ENCODE results near the gene BOD1. TPM values are rescaled to one million over a fixed set of nuclear protein-coding genes. Genes with fewer than 3 reads are reported as not detected.

BOD1 gene
- total and polyA plus RNA-seq, 7 donors = 57.0 to 295 (median 120) TPM

- Histone ChIP-seq H3K27me3 (ENCODE audit: insufficient read depth in 3 of 3, low read length in 2 of 3) (no peaks in the 10 kb centered on the region), H3K27ac (no peak overlapping the region), H3K4me3 (peak overlapping the region; percentile 45), H3K36me3 (ENCODE audit: insufficient read depth in 1 of 2, low read depth in 1 of 2) (no peaks in the 10 kb centered on the region), H3K9me3 (peaks cover 5% of the 10 kb centered on the region), H3K4me1 (no peaks in the 10 kb centered on the region)
- WGBS, 3 donors = 29 to 31% (median 30%) methylated on average over 33 to 35 of the region's 35 CpGs
- DNase-seq (peak; percentile 73 to 90), ATAC-seq (peak; percentile 94 to 99 (median 97))
- TF ChIP-seq CTCF (IDR thresholded peaks at IDR 0.05) = peak; percentile 96
- intact Hi-C loops (cut with DNase I) = loop anchor here (2.0 to 5.0 kb wide), 4 partner anchors 76 to 281 kb away; no protein-coding TSS in a partner anchor
These were observed 43.1 kb downstream of the BOD1 start for GRCh38 chr5:173573126-173573960.

- H3K4me1 ChIP-seq = no peaks in the 10 kb centered on the region
- WGBS, 3 donors = 17 to 24% (median 18%) methylated on average over 6 of the region's 6 CpGs
- peaks cover 9% of the 10 kb centered on the region for H3K9me3 ChIP-seq
- no peak for TF ChIP-seq CTCF (IDR thresholded peaks at IDR 0.05)
- intact Hi-C loops (cut with DNase I) = loop anchor here (2.0 to 5.0 kb wide), 4 partner anchors 75 to 280 kb away; no protein-coding TSS in a partner anchor
- no peak overlapping the region for H3K27ac ChIP-seq
- ATAC-seq (peak; percentile 15 to 58 (median 34)), DNase-seq (no peak)
- no peaks in the 10 kb centered on the region for H3K27me3 ChIP-seq (ENCODE audit: insufficient read depth in 3 of 3, low read length in 2 of 3)
- peak overlapping the region; percentile 45 for H3K4me3 ChIP-seq
- H3K36me3 ChIP-seq (ENCODE audit: insufficient read depth in 1 of 2, low read depth in 1 of 2) = no peaks in the 10 kb centered on the region
These were observed 43.9 kb downstream of the BOD1 start for GRCh38 chr5:173572431-173573125.

- no peak for ATAC-seq
- no peak for TF ChIP-seq CTCF (IDR thresholded peaks at IDR 0.05)
- WGBS, 3 donors = 78 to 83% (median 81%) methylated on average over 22 of the region's 22 CpGs
These were observed 45.9 kb downstream of the BOD1 start for GRCh38 chr5:173570321-173571090.

GRCh38 chr5:173568703-173569102 is 47.7 kb downstream of the BOD1 start:
- H3K27ac ChIP-seq = no peak overlapping the region
- H3K36me3 ChIP-seq (ENCODE audit: insufficient read depth in 1 of 2, low read depth in 1 of 2) = no peaks in the 10 kb centered on the region
- peaks cover 9% of the 10 kb centered on the region for H3K9me3 ChIP-seq
- H3K4me3 ChIP-seq = no peak overlapping the region
- no peak for DNase-seq
- no peaks in the 10 kb centered on the region for H3K4me1 ChIP-seq
- no peak for TF ChIP-seq CTCF (IDR thresholded peaks at IDR 0.05)
- 93 to 96% (median 93%) methylated on average over 4 of the region's 4 CpGs for WGBS, 3 donors
- H3K27me3 ChIP-seq (ENCODE audit: insufficient read depth in 3 of 3, low read length in 2 of 3) = no peaks in the 10 kb centered on the region
- ATAC-seq = no peak
- intact Hi-C loops (cut with DNase I) = no loop called here

More at GRCh38 chr5:173570321-173571090, 45.9 kb downstream of the BOD1 start:
- H3K36me3 ChIP-seq (ENCODE audit: insufficient read depth in 1 of 2, low read depth in 1 of 2) = no peaks in the 10 kb centered on the region
- no peak overlapping the region for H3K4me3 ChIP-seq
- intact Hi-C loops (cut with DNase I) = loop anchor here (5.0 kb wide), 2 partner anchors 73 to 118 kb away; no protein-coding TSS in a partner anchor
- H3K4me1 ChIP-seq = no peaks in the 10 kb centered on the region
- DNase-seq = no peak
- no peak overlapping the region for H3K27ac ChIP-seq
- no peaks in the 10 kb centered on the region for H3K27me3 ChIP-seq (ENCODE audit: insufficient read depth in 3 of 3, low read length in 2 of 3)
- H3K9me3 ChIP-seq = peaks cover 9% of the 10 kb centered on the region

All from psoas muscle (tissue), 8 donors.